HG03558 (cell line): ENCODE results near the gene SRSF3.
"Not testable (repeated sequence)": the region's sequence is repeated elsewhere in the genome, so short reads cannot be mapped to it uniquely, and the experiment has no call there.

ENCODE experiments used
- ATAC-seq: cut with Tn5 transposase; IDR thresholded peaks from one replicate; pipeline ENCODE4 v1.9.1; 2021; ENCODE audit warnings: moderate number of reproducible peaks; ENCODE audit not compliant: unreplicated experiment; ENCODE audit errors: extremely low read depth

Gene SRSF3

DNA sequence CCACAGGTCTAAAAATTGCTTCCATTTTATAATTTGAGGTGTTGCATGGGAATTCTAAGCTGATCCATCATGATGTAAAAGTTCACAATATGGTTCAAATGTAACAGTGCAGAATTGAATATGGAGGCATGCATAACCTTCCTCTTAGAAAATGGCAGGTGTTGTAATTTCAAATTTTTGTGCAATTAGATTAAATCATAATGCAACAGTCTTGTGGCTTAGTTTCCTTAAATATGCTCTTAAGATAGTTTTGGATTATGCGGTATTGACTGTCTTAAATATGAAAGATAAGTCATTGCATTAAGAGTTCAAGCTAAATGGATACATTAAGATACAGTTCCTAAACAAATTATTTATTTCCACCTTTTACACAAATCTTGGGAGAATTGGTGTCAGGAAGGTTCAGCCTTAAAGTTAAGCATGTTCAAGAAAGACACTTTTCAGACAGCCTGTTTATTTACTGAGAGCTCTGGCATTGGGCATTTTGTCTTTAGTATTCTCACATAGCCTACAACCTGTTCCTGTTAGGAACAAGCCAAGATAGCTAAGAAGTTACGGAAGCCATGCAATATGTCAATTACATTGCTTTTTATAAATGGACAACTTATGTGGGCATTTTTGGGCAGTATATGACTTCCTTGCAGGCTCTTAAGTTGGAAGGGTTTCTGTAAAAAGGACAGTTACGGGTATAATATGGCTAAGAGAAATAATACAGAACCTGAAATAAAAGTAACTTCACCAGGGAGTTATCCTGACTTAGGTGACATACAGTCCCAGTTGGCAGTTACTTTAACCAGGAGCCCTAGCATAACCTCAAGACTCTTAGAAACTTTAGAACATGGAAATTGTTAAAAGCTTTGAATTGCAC lies 9.3 kb downstream of the SRSF3 start:
- ATAC-seq = no peak

DNA sequence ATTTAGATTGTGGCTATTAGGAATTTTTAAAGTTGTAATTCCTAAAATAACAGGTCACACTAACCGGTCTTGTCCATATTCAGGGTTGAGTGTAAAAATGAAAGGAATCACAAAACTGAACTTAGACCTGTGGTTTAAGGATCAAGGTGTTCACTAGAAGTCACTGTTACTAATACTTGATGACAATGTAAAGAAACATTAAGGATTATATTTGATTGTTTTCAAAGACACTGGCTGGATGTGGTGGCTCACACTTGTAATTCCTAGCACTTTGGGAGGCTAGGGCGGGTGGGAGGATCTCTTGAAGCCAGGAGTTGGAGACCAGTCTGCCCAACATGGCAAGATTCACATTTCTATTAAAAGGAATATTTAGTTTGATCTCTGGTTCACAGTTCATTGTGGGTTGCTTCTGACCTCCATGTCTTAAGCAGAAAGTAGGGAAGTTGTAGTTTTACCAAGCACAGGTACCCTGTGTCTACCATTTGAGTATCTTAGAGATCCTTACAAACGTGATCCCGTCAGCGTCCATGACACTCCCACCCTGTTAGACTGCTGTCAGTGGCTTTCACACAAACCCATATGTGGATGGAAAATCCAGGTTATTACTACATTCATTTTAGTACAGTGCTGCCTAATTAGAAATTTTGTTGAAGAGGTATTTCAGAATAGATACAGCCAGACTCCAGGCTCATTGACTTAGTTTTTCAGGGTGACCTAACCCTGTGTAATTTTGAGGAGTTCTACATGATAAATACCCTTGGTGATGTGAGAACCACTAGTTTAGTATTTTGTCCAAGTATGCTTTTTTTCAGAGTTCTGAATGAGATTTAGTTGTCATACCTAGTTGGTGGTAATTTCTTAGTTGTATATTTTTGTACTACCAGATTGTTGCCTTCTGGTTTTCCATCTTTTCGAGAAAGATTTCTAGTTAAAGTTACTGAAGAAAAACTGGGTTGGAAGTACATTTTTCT lies 10.2 kb downstream of the SRSF3 start:
- no peak for ATAC-seq

DNA sequence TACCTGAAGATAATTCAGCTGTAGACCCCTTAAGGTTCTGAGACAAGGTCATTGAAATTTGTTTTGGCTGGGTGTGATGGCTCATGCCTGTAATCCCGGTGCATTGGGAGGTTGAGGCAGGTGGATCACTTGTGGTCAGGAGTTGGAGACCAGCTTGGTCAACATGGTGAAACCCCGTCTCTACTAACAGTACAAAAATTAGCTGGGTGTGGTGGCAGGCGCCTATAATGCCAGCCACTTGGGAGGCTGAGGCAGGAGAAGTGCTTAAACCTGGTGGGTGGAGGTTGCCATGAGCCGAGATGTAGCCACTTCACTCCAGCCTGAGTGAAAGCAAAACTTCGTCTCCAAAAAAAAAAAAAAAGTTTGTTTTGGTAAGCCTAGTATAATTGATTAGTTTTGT lies 11.0 kb downstream of the SRSF3 start:
- ATAC-seq = no peak

- ATAC-seq = no peak
These were observed 11.6 kb downstream of the SRSF3 start for GRCh38 chr6:36605560-36606391.

- ATAC-seq = not testable (repeated sequence)
These were observed 13.1 kb downstream of the SRSF3 start for GRCh38 chr6:36607305-36607682.

- no peak for ATAC-seq
These were observed 13.7 kb downstream of the SRSF3 start for GRCh38 chr6:36607683-36608386.

DNA sequence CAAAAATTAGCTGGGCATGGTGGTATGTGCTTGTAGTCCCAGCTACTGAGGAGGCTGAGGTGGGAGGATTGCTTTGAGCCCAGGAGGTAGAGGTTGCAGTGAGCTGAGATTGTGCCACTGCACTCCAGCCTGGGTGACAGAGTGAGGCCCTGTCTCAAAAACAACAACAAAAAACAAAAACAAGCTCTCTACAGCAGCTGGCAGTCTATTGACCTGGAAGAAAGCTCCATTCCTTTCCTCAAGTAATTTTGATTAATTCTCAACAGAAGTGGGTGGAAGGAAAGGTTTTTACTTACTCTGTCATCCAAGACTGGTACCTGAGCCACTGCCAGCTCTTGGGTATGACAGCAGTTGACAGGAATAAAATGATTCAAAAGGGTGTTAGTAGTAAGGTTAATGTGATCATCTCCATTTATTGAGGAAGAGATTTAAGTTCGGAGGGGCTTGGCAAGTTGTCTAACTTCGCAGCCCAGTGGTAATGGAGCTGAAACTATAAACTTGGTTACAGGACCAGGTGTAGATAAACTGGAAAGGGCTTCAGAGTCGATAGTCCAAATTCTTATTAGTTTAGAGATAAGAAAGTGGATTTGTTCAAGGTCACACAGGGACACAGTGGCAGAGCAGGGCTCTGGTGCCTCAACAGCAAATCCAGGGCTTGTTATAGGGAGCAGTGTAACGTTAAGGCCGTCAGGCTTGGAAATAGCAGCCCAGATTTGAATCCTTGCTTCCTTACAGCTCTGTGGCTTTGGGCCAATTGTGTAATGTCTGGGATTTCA lies 14.8 kb downstream of the SRSF3 start:
- ATAC-seq = no peak

DNA sequence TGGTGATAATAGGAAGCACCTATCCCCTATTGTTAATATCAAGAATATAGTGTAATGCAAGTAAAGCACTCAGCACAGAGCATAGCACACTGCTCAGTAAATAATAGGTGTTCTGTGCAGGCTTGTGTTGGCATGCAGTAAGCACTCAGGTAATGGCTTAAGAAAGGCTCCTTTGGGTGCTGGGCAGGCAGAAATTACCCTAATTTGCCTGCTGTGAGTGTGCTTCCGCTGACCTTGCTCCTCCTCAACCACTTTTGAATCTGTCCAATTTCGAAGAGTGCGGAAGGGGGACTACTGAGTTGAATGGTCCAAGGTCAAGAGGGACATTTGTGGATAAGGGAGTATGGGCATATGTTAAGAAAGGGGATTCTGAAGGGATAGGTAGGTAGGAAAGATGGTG lies 15.4 kb downstream of the SRSF3 start:
- no peak for ATAC-seq

- no peak for ATAC-seq
These were observed 16.1 kb downstream of the SRSF3 start for GRCh38 chr6:36610041-36610955.

- ATAC-seq = no peak
These were observed 16.8 kb downstream of the SRSF3 start for GRCh38 chr6:36610956-36611336.

DNA sequence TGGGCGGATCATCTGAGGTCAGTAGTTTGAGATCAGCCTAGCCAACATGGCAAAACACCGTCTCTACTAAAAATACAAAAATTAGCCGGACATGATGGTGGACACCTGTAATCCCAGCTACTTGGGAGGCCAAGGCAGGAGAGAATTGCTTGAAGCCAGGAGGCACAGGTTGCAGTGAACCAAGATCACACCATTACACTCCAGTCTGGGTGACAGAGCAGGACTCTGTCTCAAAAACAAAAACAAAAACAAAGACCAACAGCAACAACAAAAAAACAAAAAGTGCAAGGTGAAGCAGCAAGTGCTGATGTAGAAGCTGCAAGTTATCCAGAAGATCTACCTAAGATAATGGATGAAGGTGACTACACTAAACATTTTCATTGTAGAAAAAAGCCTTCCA lies 17.5 kb downstream of the SRSF3 start:
- ATAC-seq = not testable (repeated sequence)

DNA sequence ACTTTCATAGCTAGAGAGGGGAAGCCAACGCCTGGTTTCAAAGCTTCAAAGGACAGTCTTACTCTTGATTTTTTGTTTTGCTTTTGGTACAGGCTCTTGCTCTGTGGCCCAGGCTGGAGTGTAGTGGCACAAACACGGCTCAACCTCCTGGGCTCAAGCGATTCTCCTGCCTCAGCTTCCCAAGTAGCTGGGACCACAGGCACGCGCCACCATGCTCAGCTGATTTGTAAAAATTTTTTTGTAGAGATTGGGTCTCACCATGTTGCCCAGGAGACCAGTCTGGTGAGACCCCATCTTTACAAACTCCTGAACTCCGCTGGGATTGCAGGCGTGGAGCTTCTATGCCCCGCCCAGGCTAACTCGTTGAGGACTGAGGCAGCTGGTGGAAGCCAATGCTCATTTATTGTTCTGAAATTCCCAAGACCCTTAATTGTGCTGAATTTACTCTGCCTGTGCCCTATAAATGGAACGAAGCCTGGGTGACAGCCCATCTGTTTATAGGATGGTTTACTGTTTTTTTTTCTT lies 18.0 kb downstream of the SRSF3 start:
- no peak for ATAC-seq

- ATAC-seq = no peak
These were observed 19.2 kb downstream of the SRSF3 start for GRCh38 chr6:36613200-36613995.

GRCh38 chr6:36615018-36615761 lies 21.0 kb downstream of the SRSF3 start:
- no peak for ATAC-seq

- ATAC-seq = no peak
These were observed 22.8 kb downstream of the SRSF3 start for GRCh38 chr6:36616893-36617521.
